Fibroblast of skin of right quadriceps (primary cell): ENCODE results near the gene METTL1.

Source experiments
- DNase-seq: peaks from one replicate; pipeline ENCODE4 v3.0.0-alpha.2; 2013

METTL1 gene

DNA sequence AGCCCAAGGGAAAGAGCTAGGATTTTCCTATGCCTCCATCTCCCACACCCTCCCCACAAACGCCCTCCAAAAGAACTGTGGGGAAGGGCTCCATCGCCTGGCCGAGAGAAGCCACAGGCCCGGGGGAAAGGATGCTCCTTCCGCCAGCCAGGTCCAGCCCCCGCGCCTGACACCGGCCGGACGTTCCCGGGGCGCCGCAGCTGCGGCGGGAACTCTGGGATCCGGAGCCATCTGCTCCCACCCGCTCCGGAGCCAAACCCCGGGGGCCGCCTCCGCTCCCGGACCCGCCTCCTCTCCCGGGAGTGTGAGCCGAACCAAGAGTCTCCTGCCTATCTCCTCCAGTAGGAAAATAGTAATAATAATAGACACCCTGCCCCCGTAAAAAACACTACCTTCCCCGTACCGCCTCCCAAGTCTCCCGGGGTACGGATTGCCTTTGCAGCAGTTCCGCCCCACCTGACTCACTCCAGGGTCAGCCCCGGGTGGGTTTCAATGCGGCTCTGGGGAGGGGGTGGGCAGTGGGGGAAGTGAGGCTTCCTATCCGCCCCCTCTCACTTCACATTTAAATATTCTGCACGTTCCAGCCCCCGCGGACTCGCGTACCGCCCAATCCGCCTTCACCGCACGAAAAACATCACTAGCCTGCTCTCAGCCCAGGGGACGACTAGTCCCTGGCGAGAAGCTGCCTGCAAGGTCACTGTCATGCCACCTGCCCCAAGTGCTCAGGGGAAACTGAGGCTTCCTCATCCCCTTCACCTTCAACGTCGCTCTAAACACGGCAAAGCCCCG is 35.8 kb downstream of the METTL1 start:
- peak; percentile 21 for DNase-seq

DNA sequence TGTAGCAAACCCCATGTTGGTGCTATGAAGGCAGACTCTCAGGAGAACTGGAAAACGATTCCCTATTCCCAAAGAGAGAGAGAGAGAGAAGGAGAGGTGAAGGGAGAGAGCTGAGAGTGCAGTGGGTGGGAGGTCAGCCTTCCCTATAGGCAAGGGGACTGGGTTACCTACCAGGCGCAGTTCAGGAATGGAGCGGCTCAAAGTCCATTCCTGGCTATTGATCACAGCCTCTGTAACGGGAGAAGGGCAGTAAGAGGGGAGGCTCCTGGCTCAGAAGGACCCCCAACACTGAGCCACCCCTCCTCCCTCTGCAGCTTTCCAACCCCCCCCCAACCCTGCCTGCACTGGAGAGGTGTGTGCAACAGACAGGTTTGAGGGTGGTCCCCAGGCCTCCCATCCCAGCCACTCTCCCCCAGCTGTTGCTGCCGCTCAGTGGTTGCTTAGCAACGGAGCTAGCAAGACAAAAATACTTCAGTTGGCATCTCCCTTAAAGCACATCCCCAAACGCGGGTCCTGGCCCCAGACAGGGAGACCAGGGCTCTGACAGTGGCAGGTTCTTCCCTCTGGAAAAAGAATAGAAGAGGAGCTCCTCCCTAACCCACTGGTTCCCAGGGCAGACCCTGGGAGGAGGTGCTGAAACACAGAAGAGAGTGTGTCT is 36.6 kb downstream of the METTL1 start:
- no peak for DNase-seq

DNA sequence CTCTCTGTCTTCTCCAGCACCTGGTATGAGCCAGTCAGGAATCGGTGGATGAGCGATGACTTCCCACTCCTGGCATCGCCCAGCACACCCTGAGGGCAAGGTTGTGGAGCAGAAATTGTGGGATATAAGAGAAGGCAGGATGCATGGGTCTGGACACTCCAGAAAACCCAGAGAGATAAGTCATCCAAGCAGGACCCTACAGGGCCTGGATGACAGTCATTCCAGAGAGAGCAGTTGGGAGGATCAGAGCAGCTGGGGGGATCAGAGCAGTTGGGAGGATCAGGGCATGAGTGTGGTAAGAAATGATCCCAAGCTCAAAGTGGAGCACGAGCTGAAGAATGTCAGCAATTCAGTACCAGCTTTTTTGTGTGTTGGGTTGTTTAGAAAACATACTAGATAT is 37.3 kb downstream of the METTL1 start:
- no peak for DNase-seq

DNA sequence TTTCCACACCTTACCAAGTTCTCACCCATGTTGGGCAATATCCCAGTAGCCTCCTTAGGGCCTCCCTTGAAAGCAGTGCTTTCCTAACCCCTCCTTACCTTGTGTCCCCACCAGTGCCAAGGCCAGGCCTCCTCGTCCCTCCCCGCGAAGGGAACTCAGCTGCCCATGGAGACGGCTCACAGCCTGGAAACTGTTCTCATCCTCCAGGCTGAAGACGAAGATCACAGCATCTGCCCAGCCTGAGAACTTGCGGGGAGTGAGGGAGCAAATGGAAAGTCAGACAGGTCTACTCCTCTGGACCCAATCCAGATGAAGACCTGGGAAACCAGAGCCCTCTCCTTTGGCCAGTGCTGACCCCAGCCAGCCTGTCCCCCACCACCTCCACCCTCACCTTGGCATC is 38.0 kb downstream of the METTL1 start:
- no peak for DNase-seq

DNA sequence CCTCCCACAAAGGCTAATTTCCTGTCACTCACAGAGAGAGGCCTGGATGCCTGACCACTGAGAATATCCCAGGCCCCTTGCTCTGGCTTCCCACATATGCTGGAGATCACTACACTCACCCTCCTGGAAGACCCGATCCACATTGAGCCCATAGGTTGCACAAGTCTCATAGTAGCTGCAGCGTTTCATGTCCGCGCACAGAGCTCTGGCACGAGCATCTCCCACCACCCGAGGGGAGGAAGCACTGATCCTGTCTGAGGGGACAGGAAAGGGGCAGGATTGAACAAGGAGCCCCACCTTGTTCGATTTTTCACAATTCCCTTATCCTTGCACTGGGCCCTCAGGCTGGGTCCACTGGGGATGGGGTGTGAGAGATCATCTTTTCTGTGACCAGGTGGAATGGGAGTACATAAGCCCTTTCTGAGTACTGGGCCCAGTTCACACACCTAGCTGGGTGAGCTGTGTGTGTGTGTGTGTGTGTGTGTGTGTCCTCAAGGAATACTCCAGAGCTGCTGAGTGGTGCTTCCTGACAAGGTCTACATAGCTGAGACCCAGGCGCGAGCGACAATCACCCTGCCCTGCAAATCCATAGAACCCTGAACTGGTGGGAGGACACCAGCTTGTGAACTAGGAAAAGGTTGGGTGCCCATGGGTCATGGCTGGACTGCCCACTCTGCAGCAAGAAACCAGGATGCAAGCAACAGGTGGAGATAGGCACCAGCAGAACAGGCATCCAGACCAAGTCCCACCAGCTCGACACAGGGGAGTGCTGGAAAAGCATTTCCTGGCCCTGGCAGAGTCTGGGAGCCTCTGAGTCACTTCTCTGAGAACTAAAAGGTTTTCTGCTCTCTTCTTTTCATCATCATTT is 38.9 kb downstream of the METTL1 start:
- no peak for DNase-seq

DNA sequence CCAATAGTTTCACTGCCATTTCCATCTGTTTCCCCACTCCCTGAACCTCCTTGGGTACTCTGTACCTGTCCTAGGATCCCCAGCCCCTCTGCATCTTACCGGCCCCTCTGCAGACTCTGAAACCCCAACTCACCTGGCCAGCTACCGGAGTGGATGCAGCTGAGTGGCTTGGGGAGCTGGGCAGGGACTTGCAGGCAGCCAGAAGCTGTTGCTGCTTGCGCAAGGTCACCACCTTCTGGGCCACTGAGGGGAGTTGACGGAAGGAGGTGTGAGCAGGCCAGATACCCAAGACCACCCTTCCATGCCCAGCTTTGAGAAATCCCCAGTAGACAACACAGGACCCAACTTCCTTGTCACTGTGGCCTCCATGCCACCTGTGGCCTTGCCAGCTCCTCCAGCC is 39.6 kb downstream of the METTL1 start:
- DNase-seq, result no peak

DNA sequence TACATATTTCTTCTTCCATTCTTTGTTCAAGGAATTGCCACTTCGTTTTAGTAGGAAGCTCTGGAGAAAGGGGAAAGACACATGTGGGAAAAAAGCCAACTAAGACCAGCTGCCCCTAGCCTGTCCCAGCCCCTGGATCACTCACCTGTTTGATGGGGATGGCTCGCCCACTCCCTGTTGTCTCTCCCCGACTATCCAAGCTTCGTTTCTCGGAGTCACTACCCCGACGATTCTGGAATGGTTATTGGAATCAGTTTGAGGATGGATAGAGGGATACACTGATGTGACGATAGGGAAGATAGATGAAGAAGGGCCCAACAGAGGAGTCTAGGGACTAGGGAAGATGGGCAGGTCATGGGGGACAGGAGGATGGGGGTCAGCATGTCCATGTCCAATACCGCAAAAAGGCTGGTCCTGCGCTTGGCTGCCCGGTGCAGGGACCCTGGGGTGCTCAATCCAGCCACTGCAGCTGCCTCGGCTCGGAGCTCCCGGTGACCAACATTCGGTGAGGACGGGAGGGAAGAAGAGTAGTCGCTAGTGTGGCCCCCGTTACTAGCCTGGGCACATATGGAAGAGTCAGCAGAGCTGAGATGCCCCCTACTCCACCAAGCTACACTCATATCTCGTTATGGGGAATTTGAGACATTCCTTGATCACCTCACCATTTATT is 40.4 kb downstream of the METTL1 start:
- no peak for DNase-seq

DNA sequence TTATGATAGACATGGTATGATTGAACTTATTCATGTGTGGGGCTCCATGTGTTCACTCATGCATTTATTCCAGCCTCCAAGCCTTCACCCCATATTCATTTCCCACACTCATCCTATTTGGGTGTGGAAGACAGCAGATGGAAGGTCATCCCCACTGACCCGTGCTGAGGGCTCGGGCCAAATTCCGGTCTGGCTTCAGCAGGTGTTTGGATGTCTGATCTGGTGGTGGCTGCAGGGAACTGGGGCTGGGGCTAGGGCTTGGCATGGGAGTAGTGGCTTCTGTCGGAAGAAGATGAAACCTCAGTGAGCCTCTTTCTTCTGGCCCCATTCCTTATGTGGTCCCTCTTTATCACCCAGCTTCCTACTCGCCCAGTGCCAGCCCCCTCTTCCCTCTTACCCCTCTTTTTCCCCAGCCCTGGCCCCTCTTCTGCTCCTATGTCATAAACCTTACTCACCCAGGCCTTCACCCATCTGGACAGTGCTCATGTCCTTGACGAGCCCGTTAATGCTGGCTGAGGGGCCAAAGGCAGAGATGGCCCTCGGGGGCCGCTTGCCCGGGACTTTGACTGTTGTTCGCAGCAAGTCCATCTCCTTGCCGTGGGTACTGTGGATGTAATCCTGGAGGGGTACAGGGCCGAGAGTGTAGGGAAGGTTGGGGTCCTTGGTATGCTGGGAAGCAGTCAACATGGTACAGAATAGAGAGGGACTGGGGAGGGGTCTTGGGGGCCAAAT is 41.4 kb downstream of the METTL1 start:
- DNase-seq, result no peak

DNA sequence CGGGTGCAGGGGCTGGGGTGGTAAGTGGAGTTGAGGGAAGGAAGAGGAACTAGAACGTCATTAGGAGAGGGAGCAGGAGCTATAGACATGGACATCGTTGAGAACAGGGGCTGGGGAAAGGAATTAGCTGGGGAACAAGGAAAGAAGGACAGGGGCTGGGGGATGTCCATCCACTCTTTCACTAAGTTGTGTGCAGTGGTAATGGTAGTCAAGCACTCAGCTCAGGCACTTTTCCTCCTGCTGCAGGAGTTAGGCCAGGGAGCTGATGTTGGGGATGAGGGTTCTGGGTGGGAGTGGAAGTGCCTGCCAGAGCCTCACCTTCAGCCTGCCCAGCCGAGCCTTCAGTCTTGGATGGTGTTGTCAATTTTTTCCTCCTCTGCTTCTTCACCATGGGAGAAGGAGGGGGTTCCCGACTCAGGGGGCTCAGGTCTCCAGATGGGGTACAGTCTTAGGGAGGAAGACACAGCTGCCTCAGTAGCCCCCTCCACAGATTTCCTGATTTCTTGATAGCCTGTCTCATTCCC is 42.5 kb downstream of the METTL1 start:
- no peak for DNase-seq

DNA sequence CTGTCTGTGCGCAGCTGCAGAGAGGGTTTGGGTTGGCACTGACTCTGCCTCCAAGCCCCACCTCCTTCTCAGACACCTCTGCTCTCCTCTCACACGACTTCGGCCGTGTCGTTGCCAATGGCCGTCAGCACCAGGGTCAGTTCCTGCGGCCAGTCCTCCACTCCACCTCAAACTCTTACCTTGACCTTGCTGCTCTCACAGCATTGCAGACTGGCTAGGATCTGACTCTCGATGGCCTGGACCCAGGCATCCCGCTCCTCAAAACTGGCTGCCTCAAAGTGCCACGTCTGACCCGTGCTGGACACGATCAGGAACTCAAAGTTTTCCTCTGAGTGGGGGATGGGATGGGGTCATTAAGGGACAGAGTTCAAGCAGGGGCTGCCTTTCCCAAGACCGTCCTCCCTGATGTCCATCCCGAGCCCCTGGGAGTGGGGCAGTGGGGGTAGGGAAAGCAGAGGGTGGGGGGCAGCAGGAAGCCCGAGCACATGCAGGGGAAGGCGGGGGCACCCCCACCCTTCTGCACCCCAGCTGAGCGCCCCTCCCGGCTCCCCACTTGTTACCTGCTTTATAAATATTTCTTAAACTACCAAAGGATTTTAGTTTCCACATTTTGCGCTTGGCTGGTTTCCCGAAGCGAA is 44.0 kb downstream of the METTL1 start:
- DNase-seq, result no peak

DNA sequence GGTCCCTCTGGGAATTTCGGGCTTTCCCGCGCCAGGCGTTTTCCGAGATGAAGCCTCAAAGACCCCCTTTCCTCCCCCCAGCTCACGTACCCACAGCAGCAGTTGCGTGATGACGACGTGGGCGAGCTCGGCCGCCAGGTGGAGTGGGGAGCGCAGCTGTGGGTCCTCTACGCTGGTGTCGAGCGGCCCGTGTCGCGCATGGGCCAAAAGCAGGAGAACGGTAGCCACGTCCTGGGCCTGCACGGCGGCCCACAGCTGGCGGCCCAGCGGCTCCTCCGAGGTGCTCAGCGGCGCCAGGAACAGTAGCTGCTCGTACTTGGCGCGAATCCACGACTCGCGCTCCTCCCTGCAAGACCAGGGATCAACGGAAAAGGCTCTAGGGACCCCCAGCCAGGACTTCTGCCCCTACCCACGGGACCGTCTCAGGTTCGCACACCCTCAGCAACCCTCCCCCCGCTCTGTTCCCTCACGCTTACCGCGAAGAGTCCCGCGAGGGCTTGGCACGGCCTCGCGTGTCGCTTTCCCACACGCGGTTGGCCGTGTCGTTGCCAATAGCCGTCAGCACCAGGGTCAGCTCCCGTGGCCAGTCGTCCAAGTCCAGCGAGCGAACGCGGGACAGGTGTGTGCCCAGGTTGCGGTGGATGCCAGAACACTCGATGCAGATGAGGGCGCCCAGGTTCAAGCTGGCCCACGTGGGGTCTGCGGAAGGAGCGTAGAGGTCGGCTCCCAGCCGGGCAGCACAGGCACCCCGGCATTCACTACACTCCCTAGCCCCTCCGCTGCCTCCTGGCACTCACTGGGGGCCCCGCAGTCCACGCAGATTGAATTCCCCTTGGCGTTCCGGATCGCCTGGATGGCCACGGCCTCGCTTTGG is 44.8 kb downstream of the METTL1 start:
- no peak for DNase-seq

DNA sequence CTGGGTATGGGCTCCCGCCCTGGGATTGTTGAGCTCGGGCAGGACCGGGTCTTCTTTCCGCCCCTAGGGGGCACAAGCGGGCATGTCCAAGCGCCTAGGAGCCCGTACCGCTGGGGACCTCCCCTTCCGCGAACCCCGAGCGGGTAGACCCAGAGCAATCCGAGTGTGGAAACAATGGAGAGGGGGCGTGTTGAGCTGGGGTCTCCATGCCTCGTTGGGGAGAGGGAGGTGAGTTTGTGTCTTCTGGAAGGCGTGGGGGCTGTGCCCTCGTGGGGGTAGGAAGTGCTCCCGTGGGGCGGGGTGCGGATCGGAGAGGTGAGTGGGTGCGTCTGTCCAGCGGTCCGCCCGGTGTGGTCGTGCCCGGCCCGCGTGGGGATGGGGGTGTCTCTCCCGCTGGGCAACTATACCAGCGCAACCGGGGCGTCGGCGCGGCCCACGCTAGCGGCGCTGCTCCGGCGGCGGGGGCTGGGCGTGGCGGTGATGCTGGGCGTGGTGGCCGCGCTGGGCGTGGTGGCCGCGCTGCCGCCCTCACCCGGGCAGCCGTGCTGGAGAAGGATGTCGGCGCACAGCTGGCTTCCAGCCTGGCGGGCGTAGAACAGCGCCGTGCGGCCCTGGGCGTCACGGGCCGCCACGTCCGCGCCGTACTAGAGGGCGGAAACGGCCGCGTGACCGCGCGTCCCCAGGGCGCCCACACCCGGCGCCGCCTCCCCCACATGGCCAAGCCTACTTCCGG is 45.6 kb downstream of the METTL1 start:
- DNase-seq, result peak; percentile 85

DNA sequence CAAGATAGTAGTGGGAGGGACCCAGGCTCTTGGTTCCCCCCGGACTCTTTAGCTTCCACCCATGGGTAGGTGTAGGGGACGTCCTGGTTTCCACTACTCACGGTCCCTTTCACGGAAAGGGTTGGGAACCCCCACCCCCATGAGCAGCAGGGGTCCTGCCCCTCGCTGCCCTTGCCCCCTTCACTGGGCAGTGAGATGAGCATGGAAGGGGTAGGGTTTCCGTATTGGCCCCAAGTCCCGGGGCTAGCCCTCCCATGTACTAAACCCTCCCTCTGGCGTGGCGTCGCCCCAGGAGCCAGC is 46.1 kb downstream of the METTL1 start:
- DNase-seq, result no peak

DNA sequence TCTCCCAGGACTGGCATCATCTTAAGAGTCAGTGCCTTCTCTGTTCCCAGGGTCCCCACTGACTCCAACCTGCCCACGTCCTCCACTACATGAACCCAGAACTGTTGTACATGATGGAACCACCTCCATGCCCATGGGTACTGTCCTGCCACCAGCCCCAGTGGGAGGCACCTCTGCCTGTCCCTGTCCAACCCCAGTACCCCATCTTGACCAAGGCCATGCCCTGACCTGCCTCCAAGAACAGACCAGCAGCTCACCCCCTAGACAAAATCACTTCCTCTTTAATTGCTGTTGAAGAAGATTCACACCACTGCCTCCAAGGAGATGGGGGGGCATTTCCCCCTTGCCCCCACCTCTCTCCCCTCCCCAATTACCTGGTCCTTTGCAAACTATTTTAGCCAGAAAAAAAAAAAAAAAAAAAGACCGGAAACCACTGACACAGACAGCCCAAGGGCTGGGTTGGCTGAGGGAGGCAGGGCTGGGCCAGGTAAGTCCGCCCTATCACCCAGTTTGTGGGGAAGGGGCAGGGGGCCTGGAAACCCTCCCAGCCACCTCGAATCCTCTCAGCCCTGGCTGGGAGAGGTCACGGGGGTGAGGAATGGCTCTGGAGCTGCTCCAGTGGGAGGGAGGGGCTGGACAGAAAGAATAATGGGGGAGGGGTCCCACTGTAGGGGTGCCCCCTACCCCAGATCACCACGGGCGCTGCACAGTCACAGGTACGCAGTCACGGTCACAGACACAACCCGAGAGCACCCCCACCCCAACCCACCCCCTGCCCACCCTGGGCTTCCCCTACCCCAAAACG is 46.8 kb downstream of the METTL1 start:
- DNase-seq, result no peak

DNA sequence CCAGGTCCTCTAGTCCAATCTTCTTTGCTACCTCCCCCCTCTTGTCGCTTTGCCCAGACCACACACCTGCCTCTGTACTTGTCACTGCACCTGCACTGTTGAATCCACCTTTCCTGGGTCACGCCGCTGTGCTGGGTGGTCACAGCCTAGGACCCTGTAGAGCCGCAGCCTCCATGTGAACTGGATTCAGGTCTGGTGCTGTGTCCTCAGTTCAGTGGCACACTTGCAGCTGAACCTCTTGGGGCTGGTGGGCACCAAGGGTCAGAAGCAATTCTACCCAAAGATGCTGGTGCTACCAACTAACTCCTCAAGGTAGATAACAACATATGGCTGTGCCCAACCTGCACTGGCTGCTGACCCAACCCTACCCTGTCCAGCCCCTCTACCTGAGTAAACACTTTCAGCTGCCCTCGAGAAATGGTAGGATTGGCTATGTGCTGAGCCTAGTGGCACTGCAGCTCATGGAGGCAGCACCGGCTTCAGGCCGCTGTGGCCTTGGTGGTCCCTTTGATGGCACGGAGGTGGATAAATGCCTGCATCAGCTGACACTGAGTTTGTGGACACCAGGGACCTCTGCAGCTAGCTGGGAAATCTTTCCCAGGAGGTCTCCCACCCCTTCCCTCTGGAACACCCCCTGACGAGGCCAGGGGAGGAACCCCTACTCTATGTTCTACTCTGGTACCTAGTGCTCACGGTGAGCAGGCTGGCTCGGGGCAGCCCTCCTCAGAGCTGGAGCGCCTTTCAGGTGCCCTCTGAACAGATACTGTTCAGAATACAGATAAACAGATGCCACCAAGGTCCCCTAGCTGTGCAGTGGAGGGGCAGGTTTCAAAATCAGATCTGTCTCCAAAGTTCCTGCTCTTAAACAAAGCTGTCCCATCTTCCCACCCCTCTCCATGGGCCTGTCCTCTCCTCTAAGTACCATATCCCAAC is 47.6 kb downstream of the METTL1 start:
- DNase-seq, result no peak

DNA sequence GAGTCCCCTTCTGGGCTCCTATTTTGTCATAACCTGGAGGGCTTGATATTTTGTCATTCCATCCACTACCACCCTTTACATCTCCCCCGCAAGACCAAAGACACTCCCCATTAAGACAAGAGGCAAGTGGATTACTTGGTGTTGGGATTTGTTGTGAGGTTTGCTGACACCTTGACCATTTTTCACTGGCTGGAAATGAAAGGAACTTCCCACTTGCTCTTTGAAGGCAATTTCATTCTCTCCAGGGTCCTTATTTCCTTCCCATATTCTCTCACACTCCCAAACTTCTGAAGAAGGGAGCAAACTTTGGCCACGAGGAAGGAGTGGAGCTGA is 48.3 kb downstream of the METTL1 start:
- DNase-seq, result no peak

DNA sequence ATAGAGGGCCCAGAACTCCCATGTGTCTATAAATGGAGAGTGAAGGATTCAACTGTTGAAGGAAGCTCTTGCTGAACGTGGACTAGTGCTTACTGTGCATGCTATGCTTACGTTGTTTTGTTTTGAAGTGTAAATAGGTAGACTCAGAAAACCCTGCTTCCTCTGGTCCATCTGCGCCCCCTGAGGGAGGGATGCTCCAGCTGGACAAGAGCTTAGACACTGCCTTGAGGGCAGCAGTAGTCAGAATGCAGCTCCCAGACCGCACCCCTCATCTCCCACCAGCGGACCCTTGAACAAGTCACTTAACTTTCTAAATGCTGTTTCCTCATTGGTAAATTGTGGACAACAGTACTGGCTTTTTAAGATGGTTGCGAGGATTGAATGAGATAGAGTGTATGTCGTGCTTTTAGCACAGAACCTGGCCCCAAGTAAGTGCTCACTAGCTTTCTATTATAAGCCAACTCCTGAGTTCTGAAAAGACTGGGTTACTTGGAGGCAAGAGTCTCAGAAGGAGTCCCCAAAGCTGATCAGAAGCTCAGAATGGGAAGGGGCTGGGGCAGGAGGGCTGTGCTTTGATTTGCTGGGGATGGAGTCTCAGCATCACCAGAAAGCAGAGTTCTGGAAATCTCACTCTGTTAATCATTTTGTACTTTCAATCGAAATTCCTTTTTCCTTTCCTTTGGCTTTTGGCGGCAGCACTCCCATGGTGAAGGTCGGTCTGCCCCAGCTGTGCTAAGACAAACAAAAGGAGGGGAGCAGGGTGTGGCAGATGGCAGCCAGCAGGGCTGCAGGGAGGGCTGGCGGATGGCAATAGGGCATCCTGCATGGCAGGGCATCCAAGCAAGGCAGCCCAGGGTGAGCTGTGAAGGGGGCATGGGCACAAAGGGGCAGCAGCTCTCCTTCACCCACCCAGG is 48.9 kb downstream of the METTL1 start:
- no peak for DNase-seq
